ENCODE measurements around the gene RAI1. TPM values are rescaled to one million over a fixed set of nuclear protein-coding genes. Genes with fewer than 3 reads are reported as not detected.

RAI1 gene
- total RNA-seq, 2 experiments from 2014 or later, result 10.5 to 11.0 TPM

DNA sequence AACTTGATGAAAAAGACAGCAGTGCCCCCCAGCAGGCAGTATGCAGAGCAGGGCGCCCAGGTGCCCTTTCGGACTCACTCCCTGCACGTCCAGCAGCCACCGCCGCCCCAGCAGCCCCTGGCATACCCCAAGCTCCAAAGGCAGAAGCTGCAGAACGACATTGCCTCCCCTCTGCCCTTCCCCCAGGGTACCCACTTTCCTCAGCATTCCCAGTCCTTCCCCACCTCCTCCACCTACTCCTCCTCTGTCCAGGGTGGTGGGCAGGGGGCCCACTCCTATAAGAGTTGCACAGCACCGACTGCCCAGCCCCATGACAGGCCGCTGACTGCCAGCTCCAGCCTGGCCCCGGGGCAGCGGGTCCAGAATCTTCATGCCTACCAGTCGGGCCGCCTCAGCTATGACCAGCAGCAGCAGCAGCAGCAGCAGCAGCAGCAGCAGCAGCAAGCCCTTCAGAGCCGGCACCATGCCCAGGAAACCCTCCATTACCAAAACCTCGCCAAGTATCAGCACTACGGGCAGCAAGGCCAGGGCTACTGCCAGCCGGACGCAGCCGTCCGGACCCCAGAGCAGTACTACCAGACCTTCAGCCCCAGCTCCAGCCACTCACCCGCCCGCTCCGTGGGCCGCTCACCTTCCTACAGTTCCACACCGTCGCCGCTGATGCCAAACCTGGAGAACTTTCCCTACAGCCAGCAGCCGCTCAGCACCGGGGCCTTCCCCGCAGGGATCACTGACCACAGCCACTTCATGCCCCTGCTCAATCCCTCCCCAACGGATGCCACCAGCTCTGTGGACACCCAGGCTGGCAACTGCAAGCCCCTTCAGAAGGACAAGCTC is 112.3 kb downstream of the RAI1 start:
- Mint-ChIP-seq H3K27me3 (no peaks in the 10 kb centered on the region), H3K4me3 (no peak overlapping the region), H3K9me3 (no peaks in the 10 kb centered on the region), H3K27ac (no peak overlapping the region), H3K36me3 (peaks cover 11% of the 10 kb centered on the region), H3K4me1 (ENCODE audit: low read depth) (peaks cover 20% of the 10 kb centered on the region)
- no peak for DNase-seq
- intact Hi-C loops (cut with micrococcal nuclease), result loop anchor here (2.0 kb wide), 1 partner anchor 55 kb away; no protein-coding TSS in a partner anchor
- ChIA-PET CTCF (interaction anchor here (1.1 to 2.1 kb wide), 3 partner anchors 19 to 240 kb away, joined by 3 to 8 read pairs (median 4); partner anchors contain the start of gene RAI1), POLR2A (no interaction called here)

DNA sequence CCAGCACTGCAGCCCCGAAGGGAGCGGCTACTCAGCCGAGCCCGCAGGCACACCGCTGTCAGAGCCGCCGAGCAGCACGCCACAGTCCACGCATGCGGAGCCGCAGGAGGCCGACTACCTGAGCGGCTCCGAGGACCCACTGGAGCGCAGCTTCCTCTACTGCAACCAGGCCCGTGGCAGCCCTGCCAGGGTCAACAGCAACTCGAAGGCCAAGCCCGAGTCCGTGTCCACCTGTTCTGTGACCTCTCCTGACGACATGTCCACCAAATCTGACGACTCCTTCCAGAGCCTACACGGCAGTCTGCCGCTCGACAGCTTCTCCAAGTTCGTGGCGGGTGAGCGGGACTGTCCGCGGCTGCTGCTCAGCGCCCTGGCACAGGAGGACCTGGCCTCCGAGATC is 113.1 kb downstream of the RAI1 start:
- no peaks in the 10 kb centered on the region for H3K9me3 Mint-ChIP-seq
- H3K4me3 Mint-ChIP-seq, result no peak overlapping the region
- peaks cover 11% of the 10 kb centered on the region for H3K36me3 Mint-ChIP-seq
- intact Hi-C loops (cut with micrococcal nuclease), result no loop called here
- no peak overlapping the region for H3K27ac Mint-ChIP-seq
- ChIA-PET POLR2A (no interaction called here), CTCF (interaction anchor here (2.1 kb wide), 1 partner anchor 18 kb away, joined by 8 read pairs; no protein-coding TSS in a partner anchor)
- peaks cover 20% of the 10 kb centered on the region for H3K4me1 Mint-ChIP-seq (ENCODE audit: low read depth)
- H3K27me3 Mint-ChIP-seq, result no peaks in the 10 kb centered on the region
- no peak for DNase-seq

GRCh38 chr17:17795296-17795695 is 114.0 kb downstream of the RAI1 start:
- no peak for DNase-seq
- Mint-ChIP-seq H3K9me3 (no peaks in the 10 kb centered on the region), H3K27me3 (no peaks in the 10 kb centered on the region), H3K4me1 (ENCODE audit: low read depth) (peaks cover 20% of the 10 kb centered on the region), H3K27ac (no peak overlapping the region), H3K36me3 (peaks cover 11% of the 10 kb centered on the region), H3K4me3 (no peak overlapping the region)
- intact Hi-C loops (cut with micrococcal nuclease), result no loop called here
- ChIA-PET CTCF (interaction anchor here (1.0 kb wide), 1 partner anchor 64 kb away, joined by 3 read pairs; no protein-coding TSS in a partner anchor), POLR2A (no interaction called here)

- ChIA-PET POLR2A (no interaction called here), CTCF (interaction anchor here (1.0 to 1.1 kb wide), 2 partner anchors 16 to 63 kb away, joined by 3 read pairs; no protein-coding TSS in a partner anchor)
- Mint-ChIP-seq H3K36me3 (peaks cover 11% of the 10 kb centered on the region), H3K9me3 (no peaks in the 10 kb centered on the region), H3K4me1 (ENCODE audit: low read depth) (peaks cover 20% of the 10 kb centered on the region), H3K4me3 (no peak overlapping the region), H3K27me3 (no peaks in the 10 kb centered on the region), H3K27ac (no peak overlapping the region)
- intact Hi-C loops (cut with micrococcal nuclease), result no loop called here
- DNase-seq, result no peak
These were observed 114.9 kb downstream of the RAI1 start for GRCh38 chr17:17795946-17796786.

GRCh38 chr17:17796787-17797061 is 115.5 kb downstream of the RAI1 start:
- no peak for DNase-seq
- peaks cover 20% of the 10 kb centered on the region for H3K4me1 Mint-ChIP-seq (ENCODE audit: low read depth)
- peaks cover 11% of the 10 kb centered on the region for H3K36me3 Mint-ChIP-seq
- CTCF ChIA-PET, result interaction anchor here (1.1 kb wide), 1 partner anchor 16 kb away, joined by 3 read pairs; no protein-coding TSS in a partner anchor
- no peak overlapping the region for H3K27ac Mint-ChIP-seq
- no peaks in the 10 kb centered on the region for H3K9me3 Mint-ChIP-seq
- H3K4me3 Mint-ChIP-seq, result no peak overlapping the region
- POLR2A ChIA-PET, result no interaction called here
- H3K27me3 Mint-ChIP-seq, result no peaks in the 10 kb centered on the region
- intact Hi-C loops (cut with micrococcal nuclease), result no loop called here

GRCh38 chr17:17797119-17797809 is 116.0 kb downstream of the RAI1 start:
- Mint-ChIP-seq H3K36me3 (peaks cover 11% of the 10 kb centered on the region), H3K4me3 (no peak overlapping the region), H3K9me3 (no peaks in the 10 kb centered on the region), H3K27ac (no peak overlapping the region), H3K27me3 (no peaks in the 10 kb centered on the region), H3K4me1 (ENCODE audit: low read depth) (peaks cover 16% of the 10 kb centered on the region)
- intact Hi-C loops (cut with micrococcal nuclease), result no loop called here
- DNase-seq, result no peak
- ChIA-PET POLR2A (no interaction called here), CTCF (interaction anchor here (1.1 kb wide), 1 partner anchor 15 kb away, joined by 3 read pairs; no protein-coding TSS in a partner anchor)

DNA sequence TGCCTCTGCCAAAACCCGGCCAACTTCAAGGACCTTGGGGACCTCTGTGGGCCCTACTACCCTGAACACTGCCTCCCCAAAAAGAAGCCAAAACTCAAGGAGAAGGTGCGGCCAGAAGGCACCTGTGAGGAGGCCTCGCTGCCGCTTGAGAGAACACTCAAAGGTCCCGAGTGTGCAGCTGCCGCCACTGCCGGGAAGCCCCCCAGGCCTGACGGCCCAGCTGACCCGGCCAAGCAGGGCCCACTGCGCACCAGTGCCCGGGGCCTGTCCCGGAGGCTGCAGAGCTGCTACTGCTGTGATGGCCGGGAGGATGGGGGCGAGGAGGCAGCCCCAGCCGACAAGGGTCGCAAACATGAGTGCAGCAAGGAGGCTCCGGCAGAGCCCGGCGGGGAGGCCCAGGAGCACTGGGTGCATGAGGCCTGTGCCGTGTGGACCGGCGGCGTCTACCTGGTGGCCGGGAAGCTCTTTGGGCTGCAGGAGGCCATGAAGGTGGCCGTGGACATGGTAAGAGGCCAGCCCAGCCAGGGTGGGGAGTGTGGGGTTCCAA is 116.8 kb downstream of the RAI1 start:
- no peak overlapping the region for H3K4me3 Mint-ChIP-seq
- intact Hi-C loops (cut with micrococcal nuclease), result no loop called here
- H3K27me3 Mint-ChIP-seq, result no peaks in the 10 kb centered on the region
- no peaks in the 10 kb centered on the region for H3K9me3 Mint-ChIP-seq
- no peak overlapping the region for H3K27ac Mint-ChIP-seq
- CTCF ChIA-PET, result no interaction called here
- peaks cover 10% of the 10 kb centered on the region for H3K4me1 Mint-ChIP-seq (ENCODE audit: low read depth)
- POLR2A ChIA-PET, result no interaction called here
- peaks cover 11% of the 10 kb centered on the region for H3K36me3 Mint-ChIP-seq
- DNase-seq, result no peak

DNA sequence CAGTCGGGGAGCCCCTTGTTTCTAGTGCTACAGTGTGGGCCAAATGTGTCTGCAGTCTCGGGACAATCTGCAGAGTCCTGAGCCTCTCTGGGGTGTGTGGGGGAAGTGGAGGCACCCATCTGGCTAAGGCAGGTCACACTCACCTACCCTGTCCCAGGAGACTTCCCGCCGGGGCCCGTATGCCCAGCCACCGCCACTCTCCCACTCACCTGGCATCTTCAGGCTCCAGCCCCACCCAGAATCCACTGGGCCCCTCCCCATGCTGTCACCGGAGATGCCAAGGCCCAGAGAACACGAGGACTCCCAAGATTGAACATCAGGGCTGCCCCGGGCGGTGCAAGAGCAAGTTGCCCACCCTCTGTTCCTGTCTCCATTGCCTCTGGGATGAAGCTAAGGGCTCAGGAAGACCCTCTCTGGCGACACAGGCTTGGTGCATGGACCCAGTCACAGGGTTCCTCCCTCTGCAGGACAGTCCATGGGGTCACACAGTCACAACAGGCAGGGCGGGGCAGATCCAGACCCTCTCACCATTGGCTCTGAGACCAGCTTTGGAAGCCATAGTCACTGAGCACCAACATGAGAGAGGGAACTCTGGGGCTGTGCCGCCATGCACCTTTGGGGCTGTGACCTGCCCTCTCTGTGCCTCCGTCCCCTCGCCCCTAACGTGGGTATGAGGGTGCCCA is 117.5 kb downstream of the RAI1 start:
- CTCF ChIA-PET, result no interaction called here
- H3K4me3 Mint-ChIP-seq, result no peak overlapping the region
- intact Hi-C loops (cut with micrococcal nuclease), result no loop called here
- H3K36me3 Mint-ChIP-seq, result peaks cover 7% of the 10 kb centered on the region
- no peak overlapping the region for H3K27ac Mint-ChIP-seq
- H3K9me3 Mint-ChIP-seq, result no peaks in the 10 kb centered on the region
- DNase-seq, result no peak
- peaks cover 4% of the 10 kb centered on the region for H3K4me1 Mint-ChIP-seq (ENCODE audit: low read depth)
- POLR2A ChIA-PET, result no interaction called here
- no peaks in the 10 kb centered on the region for H3K27me3 Mint-ChIP-seq

- Mint-ChIP-seq H3K4me3 (no peak overlapping the region), H3K36me3 (peaks cover 7% of the 10 kb centered on the region), H3K9me3 (no peaks in the 10 kb centered on the region), H3K27ac (no peak overlapping the region), H3K4me1 (ENCODE audit: low read depth) (no peaks in the 10 kb centered on the region), H3K27me3 (no peaks in the 10 kb centered on the region)
- intact Hi-C loops (cut with micrococcal nuclease), result no loop called here
- no peak for DNase-seq
- ChIA-PET CTCF (interaction anchor here (2.0 to 2.2 kb wide), 2 partner anchors 12 to 60 kb away, joined by 7 to 9 read pairs; no protein-coding TSS in a partner anchor), POLR2A (no interaction called here)
These were observed 119.3 kb downstream of the RAI1 start for GRCh38 chr17:17800504-17801021.

- CTCF ChIA-PET, result interaction anchor here (2.0 to 2.2 kb wide), 2 partner anchors 11 to 58 kb away, joined by 7 to 9 read pairs; no protein-coding TSS in a partner anchor
These were observed 120.7 kb downstream of the RAI1 start for GRCh38 chr17:17801800-17802481.

GRCh38 chr17:17804007-17804406 is 122.7 kb downstream of the RAI1 start:
- CTCF ChIA-PET, result no interaction called here
- Mint-ChIP-seq H3K36me3 (peaks cover 4% of the 10 kb centered on the region), H3K4me3 (no peak overlapping the region), H3K27ac (no peak overlapping the region), H3K9me3 (no peaks in the 10 kb centered on the region), H3K4me1 (ENCODE audit: low read depth) (peaks cover 4% of the 10 kb centered on the region), H3K27me3 (no peaks in the 10 kb centered on the region)
- POLR2A ChIA-PET, result no interaction called here
- DNase-seq, result no peak
- intact Hi-C loops (cut with micrococcal nuclease), result no loop called here

More at GRCh38 chr17:17801800-17802481, 120.7 kb downstream of the RAI1 start:
- no peaks in the 10 kb centered on the region for H3K4me1 Mint-ChIP-seq (ENCODE audit: low read depth)
- H3K36me3 Mint-ChIP-seq, result peaks cover 7% of the 10 kb centered on the region
- POLR2A ChIA-PET, result no interaction called here
- no peaks in the 10 kb centered on the region for H3K27me3 Mint-ChIP-seq
- DNase-seq, result no peak
- no peak overlapping the region for H3K4me3 Mint-ChIP-seq
- H3K9me3 Mint-ChIP-seq, result no peaks in the 10 kb centered on the region
- intact Hi-C loops (cut with micrococcal nuclease), result no loop called here
- no peak overlapping the region for H3K27ac Mint-ChIP-seq

Measured in activated CD4-positive, alpha-beta memory T cell treated with anti-CD3 and anti-CD28 coated beads for 36 hours (primary cell).